ENCODE measurements around the gene ZNF275.

DNA sequence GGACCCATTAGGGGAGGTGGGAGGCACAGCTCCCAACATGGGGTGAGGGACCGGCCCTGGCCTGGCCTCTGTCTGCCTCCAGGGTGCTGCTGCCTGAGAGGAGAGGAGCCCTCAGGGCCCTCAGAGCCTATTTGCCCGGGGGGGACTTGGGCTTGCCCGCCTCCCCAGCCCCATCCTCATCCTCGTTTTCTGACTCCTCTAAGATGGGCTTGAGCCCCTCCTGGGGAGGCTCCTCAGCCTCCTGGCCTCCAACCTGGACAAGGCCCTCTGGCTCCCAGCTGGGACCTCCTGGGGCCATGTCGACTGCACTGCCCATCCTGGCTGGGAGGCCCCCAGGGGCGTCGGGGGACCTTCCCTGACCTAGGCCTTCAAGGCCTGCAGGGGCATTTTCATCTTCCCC, 15.1 kb upstream of the ZNF275 start:
- TF ChIP-seq CTCF (IDR thresholded peaks at IDR 0.05) (no peak), POLR2A (IDR thresholded peaks at IDR 0.05) (no peak), POLR2AphosphoS5 (IDR thresholded peaks at IDR 0.05; ENCODE audit: insufficient read depth in 1 of 2, low read depth in 1 of 2) (no peak)
